ENCODE results near the gene WDFY4.

DNA sequence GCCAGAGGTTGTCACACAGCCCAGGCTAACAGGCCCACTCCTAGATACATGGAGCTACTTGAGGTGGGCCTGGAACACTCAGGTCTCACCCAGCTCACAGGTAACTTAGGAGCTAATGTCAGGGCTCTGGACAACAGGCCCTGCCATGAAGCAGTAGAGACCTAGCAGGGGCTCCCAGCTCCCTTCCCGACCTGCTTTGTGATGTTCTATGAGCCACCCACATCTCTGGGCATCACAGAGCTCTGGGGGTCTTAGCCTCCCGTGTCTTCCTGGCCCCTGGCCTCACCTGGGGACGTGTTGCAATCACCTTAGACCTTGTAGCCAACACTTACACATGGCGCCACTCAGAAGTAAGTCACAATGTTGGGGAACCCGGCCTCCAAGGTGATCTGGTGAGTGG lies 12.4 kb downstream of the WDFY4 start:
- TF ChIP-seq CTCF (IDR thresholded peaks at IDR 0.05; ENCODE audit: extremely low read depth in 1 of 2, insufficient read depth in 1 of 2, low read depth in 1 of 2, low read length in 2 of 2) (no peak), POLR2A (IDR thresholded peaks at IDR 0.05; ENCODE audit: low read depth, low read length) (no peak), FOS (IDR thresholded peaks at IDR 0.05; ENCODE audit: borderline replicate concordance, insufficient read depth, low read length) (no peak), JUN (IDR thresholded peaks at IDR 0.05; ENCODE audit: borderline replicate concordance, insufficient read depth, insufficient read length, low read depth) (no peak), POLR2AphosphoS5 (IDR thresholded peaks at IDR 0.05; ENCODE audit: insufficient read depth, low read depth, low read length) (no peak)
